Gastroesophageal sphincter (tissue), 3 donors: ENCODE data around the gene PHC2.

Experiments used
- EP300 ChIP-seq: sonication (generic); formaldehyde crosslinking; IDR thresholded peaks from one replicate; pipeline ENCODE4 v1.6.1; 2017; ENCODE audit warnings: antibody characterized with exemption, mild to moderate bottlenecking
- POLR2A ChIP-seq, 2 donors: fragments of 450-650 bp; IDR thresholded peaks; one replicate each; pipeline ENCODE4 v1.6.1; 2017; ENCODE audit warnings: antibody characterized with exemption in 2 of 2, mild to moderate bottlenecking in 2 of 2, moderate library complexity in 1 of 2
- POLR2AphosphoS5 ChIP-seq: sonication (generic); formaldehyde crosslinking; IDR thresholded peaks from one replicate; pipeline ENCODE4 v1.6.1; 2017; ENCODE audit warnings: antibody characterized with exemption
- TF ChIP-seq, protein P1 (sequence below), 4 experiments: fragments of 200-600 bp in 2 of 4; fragments of 450-650 bp in 2 of 4; sonication (generic) in 1 of 4; IDR thresholded peaks; one replicate each; pipeline ENCODE4 v1.5.1; 2017 to 2019; ENCODE audit warnings: antibody characterized with exemption in 4 of 4, mild to moderate bottlenecking in 2 of 4, moderate library complexity in 2 of 4

- TF ChIP-seq, protein P1, sequence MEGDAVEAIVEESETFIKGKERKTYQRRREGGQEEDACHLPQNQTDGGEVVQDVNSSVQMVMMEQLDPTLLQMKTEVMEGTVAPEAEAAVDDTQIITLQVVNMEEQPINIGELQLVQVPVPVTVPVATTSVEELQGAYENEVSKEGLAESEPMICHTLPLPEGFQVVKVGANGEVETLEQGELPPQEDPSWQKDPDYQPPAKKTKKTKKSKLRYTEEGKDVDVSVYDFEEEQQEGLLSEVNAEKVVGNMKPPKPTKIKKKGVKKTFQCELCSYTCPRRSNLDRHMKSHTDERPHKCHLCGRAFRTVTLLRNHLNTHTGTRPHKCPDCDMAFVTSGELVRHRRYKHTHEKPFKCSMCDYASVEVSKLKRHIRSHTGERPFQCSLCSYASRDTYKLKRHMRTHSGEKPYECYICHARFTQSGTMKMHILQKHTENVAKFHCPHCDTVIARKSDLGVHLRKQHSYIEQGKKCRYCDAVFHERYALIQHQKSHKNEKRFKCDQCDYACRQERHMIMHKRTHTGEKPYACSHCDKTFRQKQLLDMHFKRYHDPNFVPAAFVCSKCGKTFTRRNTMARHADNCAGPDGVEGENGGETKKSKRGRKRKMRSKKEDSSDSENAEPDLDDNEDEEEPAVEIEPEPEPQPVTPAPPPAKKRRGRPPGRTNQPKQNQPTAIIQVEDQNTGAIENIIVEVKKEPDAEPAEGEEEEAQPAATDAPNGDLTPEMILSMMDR (IDR thresholded peaks at IDR 0.05), result no peak
- TF ChIP-seq POLR2A (IDR thresholded peaks at IDR 0.05) (no peak), POLR2AphosphoS5 (no peak), EP300 (no peak)
Observed at GRCh38 chr1:33357099-33357498, 73.8 kb downstream of the PHC2 start.
